MCF 10A (cell line): ENCODE measurements around the gene ZNF132. TPM values are rescaled to one million over a fixed set of nuclear protein-coding genes. Genes with fewer than 3 reads are reported as not detected.
A peak's percentile ranks its signal among the peaks of the same experiment; 100 is the strongest.
"Not testable (repeated sequence)": the region's sequence is repeated elsewhere in the genome, so short reads cannot be mapped to it uniquely, and the experiment has no call there.

ENCODE experiments used
- Bru-seq: library from RNA; stranded (reverse); fragments of 400-500 nt; gene quantifications from one replicate; lab custom pipeline; 2021; lab: Mats Ljungman, UMichigan
- BruChase-seq, 2 experiments: library from RNA; stranded (reverse); fragments of 400-500 nt; gene quantifications; one replicate each; lab custom pipeline; 2021; lab: Mats Ljungman, UMichigan
- BruUV-seq: library from RNA; stranded (reverse); fragments of 400-500 nt; replicated peaks from 2 replicates; lab custom pipeline; 2021; lab: Mats Ljungman, UMichigan
- CTCF ChIA-PET: fragments of 300-600 bp; sonication (Branson Sonifier 250); formaldehyde crosslinking; extraction: SDS; loops from one replicate; lab custom pipeline; 2021; ENCODE audit warnings: antibody characterized with exemption, inconsistent platforms; lab: Yijun Ruan, JAX
- POLR2A ChIA-PET: fragments of 300-600, 350-650 bp; sonication (Branson Sonifier 250); formaldehyde crosslinking; extraction: SDS; loops from one replicate; lab custom pipeline; 2020; ENCODE audit warnings: antibody characterized with exemption, inconsistent platforms; lab: Yijun Ruan, JAX
- DNase-seq: peaks from one replicate; pipeline ENCODE4 v3.0.0-alpha.2; 2018; ENCODE audit not compliant: unreplicated experiment
- H3K27ac Mint-ChIP-seq: one replicate; pipeline ENCODE4 v1.8.0; 2022; ENCODE audit warnings: mild to moderate bottlenecking, low read depth, mixed read lengths; ENCODE audit not compliant: unreplicated experiment
- H3K27me3 Mint-ChIP-seq: one replicate; pipeline ENCODE4 v1.8.0; 2022; ENCODE audit warnings: mixed read lengths; ENCODE audit not compliant: insufficient read depth, unreplicated experiment
- H3K36me3 Mint-ChIP-seq: one replicate; pipeline ENCODE4 v1.8.0; 2022; ENCODE audit warnings: mild to moderate bottlenecking, moderate library complexity, mixed read lengths; ENCODE audit not compliant: insufficient read depth, unreplicated experiment
- H3K4me1 Mint-ChIP-seq: one replicate; pipeline ENCODE4 v1.8.0; 2022; ENCODE audit warnings: mixed read lengths; ENCODE audit not compliant: insufficient read depth, unreplicated experiment
- H3K4me3 Mint-ChIP-seq: one replicate; pipeline ENCODE4 v1.8.0; 2022; ENCODE audit warnings: mild to moderate bottlenecking, moderate library complexity, mixed read lengths; ENCODE audit not compliant: unreplicated experiment
- H3K9me3 Mint-ChIP-seq: one replicate; pipeline ENCODE4 v1.8.0; 2022; ENCODE audit warnings: mixed read lengths; ENCODE audit not compliant: unreplicated experiment
- intact Hi-C: fragments of 100-400 bp; cut with micrococcal nuclease; formaldehyde crosslinking; loops from 2 replicates; pipeline ENCODE4 v1.14.1; 2022
- long read RNA-seq: library from polyadenylated mRNA; stranded (forward); transcript quantifications from one replicate; pipeline ENCODE4 v2.0.0, GENCODE V29; 2022
- total RNA-seq: library from RNA; stranded (reverse); gene quantifications from 2 replicates; pipeline ENCODE4 v1.2.3, GENCODE V29; 2022
- TF ChIP-seq, protein P1 (sequence below): fragments of 200-600 bp; IDR thresholded peaks from one replicate; pipeline ENCODE4 v1.8.0; 2022; ENCODE audit warnings: antibody characterized with exemption, mild to moderate bottlenecking; ENCODE audit not compliant: unreplicated experiment

The ZNF132 gene
- total RNA-seq (not detected in 2 replicates), Bru-seq, nascent RNA (percentile 10 among the genes with signal in this experiment), BruChase-seq, experiment 1, labeled RNA remaining after a 6-hour chase (not detected), BruChase-seq, experiment 2, labeled RNA remaining after a 2-hour chase (percentile 9 among the genes with signal in this experiment)
- long read RNA-seq = 0 reads

DNA sequence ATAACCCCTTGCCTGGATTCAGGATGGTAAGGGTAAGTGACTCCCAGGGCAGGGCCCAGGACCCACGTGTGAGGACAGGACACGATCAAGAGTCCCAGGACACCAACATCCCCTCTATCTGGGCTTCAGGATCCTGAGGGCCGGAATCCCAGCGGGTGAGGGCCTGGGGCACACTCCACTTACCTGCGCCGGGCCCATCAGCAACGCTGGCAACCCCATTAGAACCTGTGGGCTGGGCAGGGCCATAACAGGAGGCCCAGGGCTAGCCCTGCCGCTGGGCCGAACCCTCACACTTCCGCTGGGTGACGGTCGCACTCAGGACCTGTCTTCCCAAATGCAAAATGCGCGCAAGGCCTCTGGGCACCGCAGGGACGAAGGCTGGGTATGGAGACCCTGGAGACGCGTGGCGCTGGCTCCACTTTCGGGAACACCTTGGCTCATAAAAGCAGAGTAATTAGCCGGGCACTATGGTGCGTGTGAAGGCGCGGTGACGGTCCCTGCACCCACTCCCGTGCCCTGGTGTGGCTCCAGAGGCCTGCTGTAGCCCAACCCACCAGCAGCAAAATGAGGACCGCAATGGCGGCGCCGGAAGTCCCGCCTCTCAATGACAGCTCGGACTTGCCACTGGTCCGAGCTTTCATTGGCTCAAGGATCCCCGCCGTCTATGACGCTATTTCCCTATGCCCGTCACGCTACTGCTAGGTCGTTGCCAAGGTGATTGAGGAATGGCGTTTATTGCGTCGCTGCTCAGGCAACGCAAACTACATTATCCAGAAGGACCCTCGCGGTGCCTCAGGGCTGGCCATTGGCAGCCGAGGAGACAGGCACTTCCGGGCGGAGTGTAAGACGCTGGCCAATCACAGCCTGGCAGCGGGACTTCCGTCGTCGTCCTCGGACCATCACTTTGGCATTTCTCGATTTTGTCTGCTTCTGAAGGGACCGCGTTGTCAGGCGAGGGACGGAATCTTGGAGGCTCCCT lies at the start of gene ZNF132:
Gene ZNF132, minus strand, starts transcription at position 578 of the 979 bp plus-strand sequence. Its CDS starts 332 bp downstream, at position 246.
- no peak within 1 kb of the TSS for H3K27ac Mint-ChIP-seq
- peaks cover 17% of the 10 kb centered on the region for H3K9me3 Mint-ChIP-seq
- TF ChIP-seq, protein P1, sequence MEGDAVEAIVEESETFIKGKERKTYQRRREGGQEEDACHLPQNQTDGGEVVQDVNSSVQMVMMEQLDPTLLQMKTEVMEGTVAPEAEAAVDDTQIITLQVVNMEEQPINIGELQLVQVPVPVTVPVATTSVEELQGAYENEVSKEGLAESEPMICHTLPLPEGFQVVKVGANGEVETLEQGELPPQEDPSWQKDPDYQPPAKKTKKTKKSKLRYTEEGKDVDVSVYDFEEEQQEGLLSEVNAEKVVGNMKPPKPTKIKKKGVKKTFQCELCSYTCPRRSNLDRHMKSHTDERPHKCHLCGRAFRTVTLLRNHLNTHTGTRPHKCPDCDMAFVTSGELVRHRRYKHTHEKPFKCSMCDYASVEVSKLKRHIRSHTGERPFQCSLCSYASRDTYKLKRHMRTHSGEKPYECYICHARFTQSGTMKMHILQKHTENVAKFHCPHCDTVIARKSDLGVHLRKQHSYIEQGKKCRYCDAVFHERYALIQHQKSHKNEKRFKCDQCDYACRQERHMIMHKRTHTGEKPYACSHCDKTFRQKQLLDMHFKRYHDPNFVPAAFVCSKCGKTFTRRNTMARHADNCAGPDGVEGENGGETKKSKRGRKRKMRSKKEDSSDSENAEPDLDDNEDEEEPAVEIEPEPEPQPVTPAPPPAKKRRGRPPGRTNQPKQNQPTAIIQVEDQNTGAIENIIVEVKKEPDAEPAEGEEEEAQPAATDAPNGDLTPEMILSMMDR = no peak
- ChIA-PET CTCF (interaction anchor here (0.6 to 1.0 kb wide), 2 partner anchors 21 to 1335 kb away, joined by 3 to 4 read pairs; no protein-coding TSS in a partner anchor), POLR2A (no interaction called here)
- BruUV-seq = no TSS peak
- no peaks in the 10 kb centered on the region for H3K36me3 Mint-ChIP-seq
- no peak within 1 kb of the TSS for H3K4me3 Mint-ChIP-seq
- no peak for DNase-seq
- intact Hi-C loops = no loop called here
- H3K27me3 Mint-ChIP-seq = no peaks in the 10 kb centered on the region
- H3K4me1 Mint-ChIP-seq = no peaks in the 10 kb centered on the region

DNA sequence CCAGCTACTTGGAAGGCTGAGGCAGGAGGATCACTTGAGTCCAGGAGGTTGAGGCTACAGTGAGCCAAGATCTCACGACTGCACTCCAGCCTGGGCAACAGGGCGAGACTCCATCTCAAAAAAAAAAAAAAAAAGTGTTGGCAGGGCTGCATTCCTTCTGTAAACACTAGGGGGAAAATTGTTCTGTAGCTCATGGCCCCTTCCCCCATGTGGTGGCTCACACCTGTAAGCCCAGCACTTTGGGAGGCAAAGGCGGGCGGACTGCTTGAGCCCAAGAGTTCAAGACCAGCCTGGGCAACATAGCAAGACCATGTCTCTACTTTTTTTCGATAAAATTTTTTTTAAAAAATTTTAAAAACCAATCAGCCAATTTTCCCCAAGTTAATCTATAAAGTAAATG lies 44.4 kb upstream of the ZNF132 start:
- peaks cover 20% of the 10 kb centered on the region for H3K36me3 Mint-ChIP-seq
- H3K27ac Mint-ChIP-seq, BruUV-seq, H3K4me1 Mint-ChIP-seq, intact Hi-C loops, DNase-seq, H3K9me3 Mint-ChIP-seq, H3K27me3 Mint-ChIP-seq, H3K4me3 Mint-ChIP-seq: not testable (repeated sequence)
- CTCF ChIA-PET = interaction anchor here (0.6 kb wide), 3 partner anchors 22 to 30 kb away, joined by 3 read pairs; no protein-coding TSS in a partner anchor
- POLR2A ChIA-PET = interaction anchor here (0.6 to 1.1 kb wide), 4 partner anchors 14 to 156 kb away, joined by 3 to 4 read pairs (median 3); partner anchors contain the start of gene ZBTB45

DNA sequence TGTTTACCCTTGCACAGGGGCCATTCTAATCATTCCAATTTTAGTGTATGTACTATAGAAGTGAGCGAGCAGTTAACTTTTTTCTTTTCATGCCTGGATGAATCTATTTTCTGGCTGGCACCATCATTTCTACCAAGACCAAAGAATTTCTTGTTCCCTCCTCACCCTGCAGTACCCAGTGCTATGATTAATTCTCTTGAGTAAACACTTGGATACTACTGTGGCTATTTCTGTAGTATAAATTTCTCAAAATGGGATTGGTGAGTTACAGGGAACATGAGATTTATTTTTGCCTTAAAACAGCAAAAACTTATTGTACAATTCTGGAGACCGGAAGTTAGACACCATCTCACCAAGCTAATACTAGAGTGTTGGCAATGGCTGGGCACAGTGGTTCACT lies 43.8 kb upstream of the ZNF132 start:
- CTCF ChIA-PET = interaction anchor here (0.6 kb wide), 2 partner anchors 21 to 29 kb away, joined by 3 read pairs; no protein-coding TSS in a partner anchor
- no peaks in the 10 kb centered on the region for H3K27me3 Mint-ChIP-seq
- no peaks in the 10 kb centered on the region for H3K4me1 Mint-ChIP-seq
- no peak overlapping the region for H3K4me3 Mint-ChIP-seq
- no peaks in the 10 kb centered on the region for H3K9me3 Mint-ChIP-seq
- no peak for DNase-seq
- peaks cover 26% of the 10 kb centered on the region for H3K36me3 Mint-ChIP-seq
- intact Hi-C loops = no loop called here
- TF ChIP-seq, protein P1 = no peak
- POLR2A ChIA-PET = interaction anchor here (0.6 to 1.1 kb wide), 3 partner anchors 30 to 156 kb away, joined by 3 to 4 read pairs (median 3); partner anchors contain the start of gene ZBTB45
- H3K27ac Mint-ChIP-seq = no peak overlapping the region
- BruUV-seq = no TSS peak

DNA sequence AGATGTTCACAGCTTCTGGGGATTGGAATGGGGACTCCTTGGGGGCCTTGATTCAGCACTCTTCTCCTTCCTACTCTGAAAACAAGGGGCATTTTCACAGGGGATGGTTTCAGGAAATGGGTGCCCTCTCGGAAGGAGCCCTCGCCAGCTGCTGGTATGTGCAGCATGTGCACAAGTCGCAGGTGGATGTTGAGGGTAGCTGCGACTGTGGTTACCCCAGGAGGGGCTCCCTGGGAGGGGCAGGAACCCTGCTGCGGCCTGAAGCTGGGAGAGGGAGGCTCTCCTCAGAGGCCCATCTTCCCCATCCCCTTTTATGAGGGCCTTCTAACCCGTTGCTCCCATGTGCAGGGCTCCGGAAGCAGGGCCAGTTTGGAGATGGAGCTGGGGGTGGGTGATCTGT lies 42.4 kb upstream of the ZNF132 start:
- intact Hi-C loops = no loop called here
- H3K9me3 Mint-ChIP-seq = no peaks in the 10 kb centered on the region
- H3K4me3 Mint-ChIP-seq = no peak overlapping the region
- ChIA-PET POLR2A (interaction anchor here (0.5 to 1.9 kb wide), 3 partner anchors 13 to 74 kb away, joined by 3 to 6 read pairs (median 3); partner anchors contain the start of gene ZNF584), CTCF (interaction anchor here (0.6 kb wide), 1 partner anchor 53 kb away, joined by 3 read pairs; no protein-coding TSS in a partner anchor)
- peaks cover 4% of the 10 kb centered on the region for H3K4me1 Mint-ChIP-seq
- H3K36me3 Mint-ChIP-seq = peaks cover 34% of the 10 kb centered on the region
- no peak overlapping the region for H3K27ac Mint-ChIP-seq
- BruUV-seq = no TSS peak
- DNase-seq = no peak
- H3K27me3 Mint-ChIP-seq = no peaks in the 10 kb centered on the region
- TF ChIP-seq, protein P1 = no peak
